ENCODE measurements around the gene PABPN1L.

PABPN1L gene

DNA sequence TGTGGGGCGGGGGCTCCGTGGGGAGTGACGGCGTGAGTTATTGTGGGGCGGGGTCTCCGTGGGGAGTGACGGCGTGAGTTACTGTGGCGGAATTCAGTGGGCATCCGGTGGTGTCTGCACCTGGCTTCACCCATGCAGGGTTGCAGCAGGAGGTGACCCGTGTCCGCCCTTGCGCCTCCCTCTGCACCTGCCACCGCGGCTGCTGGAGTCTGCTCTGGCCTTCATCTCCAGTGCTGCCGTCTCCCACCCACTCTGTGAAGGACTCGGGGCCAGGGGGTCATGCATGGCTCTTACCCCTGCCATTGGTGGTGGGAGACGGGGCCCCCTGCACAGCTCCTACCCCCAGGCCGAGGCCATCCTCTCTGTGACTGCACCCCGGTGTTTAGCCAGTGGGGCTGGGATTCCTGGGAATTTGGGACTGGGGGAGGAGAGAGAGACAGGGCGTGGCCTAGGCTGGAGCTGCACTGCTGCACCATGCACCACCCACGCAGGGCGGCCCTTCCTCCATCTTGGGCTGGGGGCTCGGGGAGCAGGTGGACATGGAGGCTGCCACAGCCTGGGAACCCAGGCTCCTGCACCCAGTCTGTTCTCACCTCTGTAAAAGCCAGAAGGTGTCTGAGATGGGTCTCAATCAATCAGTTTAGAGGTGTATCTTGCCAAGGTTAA is 1.3 kb upstream of the PABPN1L start:
- TF ChIP-seq, protein P1, sequence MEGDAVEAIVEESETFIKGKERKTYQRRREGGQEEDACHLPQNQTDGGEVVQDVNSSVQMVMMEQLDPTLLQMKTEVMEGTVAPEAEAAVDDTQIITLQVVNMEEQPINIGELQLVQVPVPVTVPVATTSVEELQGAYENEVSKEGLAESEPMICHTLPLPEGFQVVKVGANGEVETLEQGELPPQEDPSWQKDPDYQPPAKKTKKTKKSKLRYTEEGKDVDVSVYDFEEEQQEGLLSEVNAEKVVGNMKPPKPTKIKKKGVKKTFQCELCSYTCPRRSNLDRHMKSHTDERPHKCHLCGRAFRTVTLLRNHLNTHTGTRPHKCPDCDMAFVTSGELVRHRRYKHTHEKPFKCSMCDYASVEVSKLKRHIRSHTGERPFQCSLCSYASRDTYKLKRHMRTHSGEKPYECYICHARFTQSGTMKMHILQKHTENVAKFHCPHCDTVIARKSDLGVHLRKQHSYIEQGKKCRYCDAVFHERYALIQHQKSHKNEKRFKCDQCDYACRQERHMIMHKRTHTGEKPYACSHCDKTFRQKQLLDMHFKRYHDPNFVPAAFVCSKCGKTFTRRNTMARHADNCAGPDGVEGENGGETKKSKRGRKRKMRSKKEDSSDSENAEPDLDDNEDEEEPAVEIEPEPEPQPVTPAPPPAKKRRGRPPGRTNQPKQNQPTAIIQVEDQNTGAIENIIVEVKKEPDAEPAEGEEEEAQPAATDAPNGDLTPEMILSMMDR (IDR thresholded peaks at IDR 0.05; ENCODE audit: low read depth, low read length): no peak
- no peak for DNase-seq (ENCODE audit: low read depth, low spot score)
- H3K4me3 ChIP-seq (ENCODE audit: low read depth, low read length): no peak overlapping the region
- in situ Hi-C loops (cut with HindIII; ENCODE audit: low sequenced_read_pairs): no loop called here

DNA sequence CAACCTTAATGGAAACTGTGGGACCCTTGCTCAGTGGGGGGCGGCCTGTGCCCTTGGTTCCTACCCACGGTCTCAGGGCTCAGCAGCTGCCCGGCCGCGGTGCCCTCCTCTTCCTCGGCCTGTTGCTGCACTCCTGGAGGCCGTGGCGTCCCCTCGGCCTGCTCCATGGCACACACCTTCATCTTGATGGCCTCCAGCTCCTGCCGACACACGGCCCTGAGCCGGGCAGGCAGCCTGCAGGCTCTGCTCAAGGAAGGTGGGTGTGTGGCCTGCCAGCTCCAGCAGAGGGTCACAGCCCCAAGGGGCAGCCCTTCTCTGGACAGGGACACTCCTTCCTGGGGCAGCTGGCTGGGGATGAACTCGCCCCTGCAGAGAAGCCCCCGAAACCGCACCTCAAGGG is 718 bp downstream of the PABPN1L start:
- H3K4me3 ChIP-seq (ENCODE audit: low read depth, low read length): no peak overlapping the region
- TF ChIP-seq, protein P1 (IDR thresholded peaks at IDR 0.05; ENCODE audit: low read depth, low read length): no peak
- in situ Hi-C loops (cut with HindIII; ENCODE audit: low sequenced_read_pairs): no loop called here

DNA sequence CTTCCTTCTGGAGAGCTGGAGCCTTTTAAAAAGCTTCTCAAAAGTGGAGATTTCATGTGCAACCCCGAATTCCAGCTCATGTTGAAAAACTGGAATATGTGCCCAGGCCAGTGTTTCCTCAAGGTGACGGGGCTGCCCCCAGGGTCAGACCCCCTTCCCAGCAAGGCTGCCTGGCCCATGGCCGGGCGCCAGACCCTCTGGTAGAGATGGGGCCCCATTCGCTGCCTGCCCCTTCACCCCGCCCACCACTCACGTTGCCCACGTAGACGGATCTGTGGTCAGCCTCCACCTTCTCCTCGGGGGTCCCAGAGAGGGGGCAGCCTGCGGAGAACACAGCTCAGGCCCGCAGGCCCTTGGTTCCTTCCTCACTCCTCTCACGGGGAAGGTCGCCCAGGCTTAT is 1.1 kb downstream of the PABPN1L start:
- in situ Hi-C loops (cut with HindIII; ENCODE audit: low sequenced_read_pairs): no loop called here
- no peak for DNase-seq (ENCODE audit: low read depth, low spot score)
- TF ChIP-seq, protein P1 (IDR thresholded peaks at IDR 0.05; ENCODE audit: low read depth, low read length): no peak
- no peak overlapping the region for H3K4me3 ChIP-seq (ENCODE audit: low read depth, low read length)

More for the DNA sequence above, 718 bp downstream of the PABPN1L start:
- DNase-seq (ENCODE audit: low read depth, low spot score): no peak

DNA sequence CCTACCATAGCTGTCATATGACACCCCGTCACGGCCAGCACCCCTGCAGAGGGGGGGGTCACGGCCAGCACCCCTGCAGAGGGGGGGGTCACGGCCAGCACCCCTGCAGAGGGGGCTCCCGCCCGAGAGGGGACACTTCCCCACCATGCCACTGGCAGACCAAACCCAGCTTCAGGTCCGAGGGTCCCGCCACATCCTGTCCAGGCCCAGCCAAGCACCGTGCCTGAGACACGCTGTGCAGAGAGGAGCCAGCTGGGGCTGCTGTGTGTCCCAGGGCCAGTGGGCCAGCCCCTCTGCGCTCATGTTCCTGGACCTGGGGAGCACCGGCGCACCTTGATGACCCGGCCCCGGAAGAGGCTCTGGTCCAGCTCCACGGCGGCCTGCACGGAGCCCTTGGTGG is 1.9 kb downstream of the PABPN1L start:
- no peak overlapping the region for H3K4me3 ChIP-seq (ENCODE audit: low read depth, low read length)
- in situ Hi-C loops (cut with HindIII; ENCODE audit: low sequenced_read_pairs): no loop called here
- no peak for DNase-seq (ENCODE audit: low read depth, low spot score)
- TF ChIP-seq, protein P1 (IDR thresholded peaks at IDR 0.05; ENCODE audit: low read depth, low read length): no peak

DNA sequence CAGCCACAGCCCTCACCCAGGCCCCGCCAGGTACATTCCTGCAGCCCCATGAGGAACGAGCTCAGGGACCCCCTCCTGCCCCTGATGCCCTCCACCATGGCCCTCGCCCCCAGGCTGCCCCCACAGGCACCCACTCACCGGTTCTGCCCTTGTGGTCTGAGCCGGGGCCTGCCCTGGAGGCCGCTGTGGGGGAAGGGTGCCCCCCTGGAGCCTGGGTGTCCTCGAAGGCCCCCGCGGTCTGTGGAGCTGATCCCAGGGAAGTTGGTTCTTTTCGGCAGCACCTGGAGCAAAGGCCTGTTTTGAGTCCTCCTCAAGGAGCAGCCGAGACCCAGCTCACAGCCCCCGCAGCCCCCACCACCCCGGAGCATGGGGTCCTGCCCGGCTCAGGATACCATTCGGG is 2.4 kb downstream of the PABPN1L start:
- TF ChIP-seq, protein P1 (IDR thresholded peaks at IDR 0.05; ENCODE audit: low read depth, low read length): no peak
- H3K4me3 ChIP-seq (ENCODE audit: low read depth, low read length): no peak overlapping the region
- in situ Hi-C loops (cut with HindIII; ENCODE audit: low sequenced_read_pairs): no loop called here
- DNase-seq (ENCODE audit: low read depth, low spot score): no peak

DNA sequence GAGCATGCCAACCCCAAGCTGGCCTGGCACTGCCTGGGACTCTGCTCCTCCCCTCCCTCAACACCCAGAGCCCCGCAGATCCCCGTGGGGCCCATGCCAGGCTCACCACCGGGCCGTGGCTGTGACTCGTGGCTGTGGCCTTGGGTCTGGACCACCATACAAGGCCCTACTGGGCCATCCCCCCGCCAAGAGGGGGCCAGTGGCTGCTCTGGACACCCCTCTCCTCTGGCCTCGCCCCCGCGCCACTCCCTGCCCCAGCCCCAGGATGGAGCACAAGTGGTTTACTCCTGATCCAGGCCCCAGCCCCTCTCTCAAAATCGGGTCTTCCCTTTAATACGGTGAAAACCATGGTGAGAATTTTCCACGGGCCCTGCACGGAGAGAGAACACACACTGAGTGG is 3.0 kb downstream of the PABPN1L start:
- no peak overlapping the region for H3K4me3 ChIP-seq (ENCODE audit: low read depth, low read length)
- DNase-seq (ENCODE audit: low read depth, low spot score): no peak
- TF ChIP-seq, protein P1 (IDR thresholded peaks at IDR 0.05; ENCODE audit: low read depth, low read length): no peak

More for the DNA sequence above, 3.0 kb downstream of the PABPN1L start:
- in situ Hi-C loops (cut with HindIII; ENCODE audit: low sequenced_read_pairs): no loop called here
